ENCODE data around the gene TNFAIP2. TPM values are rescaled to one million over a fixed set of nuclear protein-coding genes. Genes with fewer than 3 reads are reported as not detected.

The TNFAIP2 gene
- total and polyA plus RNA-seq, 4 donors, result 65.6 to 519 (median 226) TPM

- Histone ChIP-seq H3K4me3 (no peak overlapping the region), H3K9me3 (ENCODE audit: control insufficient read depth in 4 of 4, insufficient read depth in 3 of 4, low read length in 3 of 4) (peaks cover 0 to 4% (median 0%) of the 10 kb centered on the region in 4 donors), H3K9ac (ENCODE audit: insufficient read depth in 1 of 2, low read length in 2 of 2) (no peak overlapping the region), H3K27ac (ENCODE audit: low read depth in 1 of 2, low read length in 1 of 2) (no peak overlapping the region), H3K27me3 (ENCODE audit: control insufficient read depth in 3 of 3, insufficient read depth in 3 of 3, low read length in 2 of 3) (peaks cover 0 to 29% (median 13%) of the 10 kb centered on the region in 3 donors), H3K36me3 (ENCODE audit: control insufficient read depth in 4 of 4, insufficient read depth in 4 of 4, low read length in 4 of 4) (no peaks in the 10 kb centered on the region), H3K4me1 (ENCODE audit: control insufficient read depth in 5 of 5, insufficient read depth in 5 of 5, low read length in 5 of 5) (peaks cover 0 to 25% (median 22%) of the 10 kb centered on the region in 5 donors)
- TF ChIP-seq, protein P1, sequence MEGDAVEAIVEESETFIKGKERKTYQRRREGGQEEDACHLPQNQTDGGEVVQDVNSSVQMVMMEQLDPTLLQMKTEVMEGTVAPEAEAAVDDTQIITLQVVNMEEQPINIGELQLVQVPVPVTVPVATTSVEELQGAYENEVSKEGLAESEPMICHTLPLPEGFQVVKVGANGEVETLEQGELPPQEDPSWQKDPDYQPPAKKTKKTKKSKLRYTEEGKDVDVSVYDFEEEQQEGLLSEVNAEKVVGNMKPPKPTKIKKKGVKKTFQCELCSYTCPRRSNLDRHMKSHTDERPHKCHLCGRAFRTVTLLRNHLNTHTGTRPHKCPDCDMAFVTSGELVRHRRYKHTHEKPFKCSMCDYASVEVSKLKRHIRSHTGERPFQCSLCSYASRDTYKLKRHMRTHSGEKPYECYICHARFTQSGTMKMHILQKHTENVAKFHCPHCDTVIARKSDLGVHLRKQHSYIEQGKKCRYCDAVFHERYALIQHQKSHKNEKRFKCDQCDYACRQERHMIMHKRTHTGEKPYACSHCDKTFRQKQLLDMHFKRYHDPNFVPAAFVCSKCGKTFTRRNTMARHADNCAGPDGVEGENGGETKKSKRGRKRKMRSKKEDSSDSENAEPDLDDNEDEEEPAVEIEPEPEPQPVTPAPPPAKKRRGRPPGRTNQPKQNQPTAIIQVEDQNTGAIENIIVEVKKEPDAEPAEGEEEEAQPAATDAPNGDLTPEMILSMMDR (IDR thresholded peaks at IDR 0.05; ENCODE audit: control extremely low read depth, extremely low read depth), result no peak
- DNase-seq, result no peak
- 84 to 86% methylated on average over 25 of the region's 25 CpGs for WGBS, 2 donors
- ATAC-seq (ENCODE audit: insufficient read depth, low FRiP score), result no peak
Observed at GRCh38 chr14:103100281-103101121, 22.8 kb upstream of the TNFAIP2 start.

- WGBS, 2 donors, result 86 to 93% methylated on average over 11 of the region's 11 CpGs
- peaks cover 0 to 4% (median 0%) of the 10 kb centered on the region in 4 donors for H3K9me3 ChIP-seq (ENCODE audit: control insufficient read depth in 4 of 4, insufficient read depth in 3 of 4, low read length in 3 of 4)
- peaks cover 0 to 25% (median 22%) of the 10 kb centered on the region in 5 donors for H3K4me1 ChIP-seq (ENCODE audit: control insufficient read depth in 5 of 5, insufficient read depth in 5 of 5, low read length in 5 of 5)
- no peak overlapping the region for H3K27ac ChIP-seq (ENCODE audit: low read depth in 1 of 2, low read length in 1 of 2)
- H3K9ac ChIP-seq (ENCODE audit: insufficient read depth in 1 of 2, low read length in 2 of 2), result no peak overlapping the region
- DNase-seq (no peak), ATAC-seq (ENCODE audit: insufficient read depth, low FRiP score) (no peak)
- TF ChIP-seq, protein P1 (IDR thresholded peaks at IDR 0.05; ENCODE audit: control extremely low read depth, extremely low read depth), result no peak
- no peaks in the 10 kb centered on the region for H3K36me3 ChIP-seq (ENCODE audit: control insufficient read depth in 4 of 4, insufficient read depth in 4 of 4, low read length in 4 of 4)
- H3K4me3 ChIP-seq, result no peak overlapping the region
- peaks cover 0 to 29% (median 13%) of the 10 kb centered on the region in 3 donors for H3K27me3 ChIP-seq (ENCODE audit: control insufficient read depth in 3 of 3, insufficient read depth in 3 of 3, low read length in 2 of 3)
Observed at GRCh38 chr14:103101257-103101962, 21.9 kb upstream of the TNFAIP2 start.

DNA sequence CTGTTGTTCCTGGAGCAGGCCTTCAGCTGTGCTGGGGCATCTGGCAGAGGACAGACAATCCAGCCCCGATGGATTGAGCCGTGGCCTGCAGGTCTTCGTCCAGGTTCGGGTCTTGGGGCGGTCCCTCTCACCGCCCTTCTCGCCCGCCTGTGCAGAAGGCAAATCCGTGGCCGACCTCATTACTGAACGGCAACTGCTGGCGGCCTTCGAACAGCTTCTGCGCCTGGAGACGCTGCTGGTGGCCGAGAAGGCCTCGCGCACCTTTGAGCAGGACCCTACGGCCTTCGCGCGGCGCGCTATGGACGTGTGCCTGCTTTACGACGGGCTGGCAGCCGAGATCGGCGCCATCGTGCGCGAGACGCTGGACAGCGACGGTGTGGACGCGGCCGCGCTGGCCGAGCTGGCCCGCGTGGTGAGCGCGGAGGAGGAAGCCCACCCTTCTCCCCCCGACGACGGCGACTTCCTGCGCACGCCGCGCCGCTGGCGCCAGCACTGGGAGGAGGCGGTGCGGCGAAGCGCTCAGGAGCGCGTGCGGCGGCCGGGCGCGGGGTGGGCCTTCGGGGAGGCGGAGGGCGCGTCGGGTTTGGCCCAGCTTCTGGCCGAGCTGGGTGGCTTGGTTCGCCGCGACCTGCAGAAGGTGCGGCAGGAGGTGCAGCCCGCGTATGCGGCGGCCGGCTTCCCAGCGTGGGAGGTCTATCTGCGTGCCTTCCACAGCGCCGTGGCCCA lies 21.1 kb upstream of the TNFAIP2 start:
- Histone ChIP-seq H3K4me3 (no peak overlapping the region), H3K36me3 (ENCODE audit: control insufficient read depth in 4 of 4, insufficient read depth in 4 of 4, low read length in 4 of 4) (no peaks in the 10 kb centered on the region), H3K4me1 (ENCODE audit: control insufficient read depth in 5 of 5, insufficient read depth in 5 of 5, low read length in 5 of 5) (peaks cover 0 to 25% (median 22%) of the 10 kb centered on the region in 5 donors), H3K27ac (ENCODE audit: low read depth in 1 of 2, low read length in 1 of 2) (no peak overlapping the region), H3K9me3 (ENCODE audit: control insufficient read depth in 4 of 4, insufficient read depth in 3 of 4, low read length in 3 of 4) (peaks cover 0 to 4% (median 0%) of the 10 kb centered on the region in 4 donors), H3K27me3 (ENCODE audit: control insufficient read depth in 3 of 3, insufficient read depth in 3 of 3, low read length in 2 of 3) (peaks cover 0 to 29% (median 13%) of the 10 kb centered on the region in 3 donors), H3K9ac (ENCODE audit: insufficient read depth in 1 of 2, low read length in 2 of 2) (no peak overlapping the region)
- DNase-seq (peak in 2 of 3 donors; percentile 59 to 67), ATAC-seq (ENCODE audit: insufficient read depth, low FRiP score) (no peak)
- 31 to 35% methylated on average over 58 to 85 of the region's 85 CpGs for WGBS, 2 donors
- TF ChIP-seq, protein P1 (IDR thresholded peaks at IDR 0.05; ENCODE audit: control extremely low read depth, extremely low read depth), result no peak
